HCT116 (cell line): ENCODE results near the gene PSG4.
"Not testable (repeated sequence)": the region's sequence is repeated elsewhere in the genome, so short reads cannot be mapped to it uniquely, and the experiment has no call there.

ENCODE experiments used
- ATF3 ChIP-seq: IDR thresholded peaks from 2 replicates; pipeline ENCODE4 v1.6.1; 2012
- EZH2 ChIP-seq: fragments of 200-600 bp; sonication (generic); IDR thresholded peaks from 2 replicates; pipeline ENCODE4 v1.6.1; 2017; ENCODE audit warnings: antibody characterized with exemption, mixed run types
- EZH2phosphoT487 ChIP-seq: fragments of 200-600 bp; IDR thresholded peaks from 2 replicates; pipeline ENCODE4 v1.6.1; 2018; ENCODE audit warnings: antibody characterized with exemption, borderline replicate concordance
- FOSL1 ChIP-seq: IDR thresholded peaks from 2 replicates; pipeline ENCODE4 v1.6.1; 2012; ENCODE audit warnings: low read depth
- POLR2A ChIP-seq: IDR thresholded peaks from 2 replicates; pipeline ENCODE4 v1.7.0; 2011; ENCODE audit warnings: borderline replicate concordance; ENCODE audit not compliant: insufficient read depth, insufficient read length; ENCODE audit errors: extremely low read depth
- POLR2AphosphoS5 ChIP-seq: IDR thresholded peaks from 2 replicates; pipeline ENCODE4 v1.6.1; 2011; ENCODE audit warnings: mild to moderate bottlenecking, low read depth, low read length, moderate library complexity
- RAD21 ChIP-seq: IDR thresholded peaks from 2 replicates; pipeline ENCODE4 v1.6.1; 2012; ENCODE audit warnings: low read depth, mild to moderate bottlenecking
- SIN3A ChIP-seq: IDR thresholded peaks from 2 replicates; pipeline ENCODE4 v1.6.1; 2012; ENCODE audit warnings: low read depth
- SP1 ChIP-seq: IDR thresholded peaks from 2 replicates; pipeline ENCODE4 v1.6.1; 2012; ENCODE audit warnings: low read depth
- TCF7L2 ChIP-seq: IDR thresholded peaks from 2 replicates; pipeline ENCODE4 v1.7.0; 2011; ENCODE audit warnings: borderline replicate concordance, inconsistent platforms; ENCODE audit not compliant: insufficient read depth, insufficient read length; ENCODE audit errors: extremely low read depth
- ZBTB33 ChIP-seq: IDR thresholded peaks from 2 replicates; pipeline ENCODE4 v1.6.1; 2011; ENCODE audit warnings: mild to moderate bottlenecking, low read length, moderate library complexity; ENCODE audit not compliant: insufficient replicate concordance; ENCODE audit errors: extremely low read depth
- TF ChIP-seq, protein P1 (sequence below), 3 experiments: fragments of 200-600 bp in 1 of 3; sonication (generic) in 1 of 3; IDR thresholded peaks in 2 of 3; conservative IDR thresholded peaks in 1 of 3; 2 replicates each; pipeline ENCODE4 v1.5.1; 2012 to 2017; ENCODE audit warnings: low read depth in 2 of 3, low read length in 2 of 3, antibody characterized with exemption in 1 of 3, borderline replicate concordance in 1 of 3, control low read depth in 1 of 3, mild to moderate bottlenecking in 1 of 3, mixed read lengths in 1 of 3, mixed run types in 1 of 3, moderate library complexity in 1 of 3; ENCODE audit not compliant: insufficient read depth in 1 of 3
- TF ChIP-seq, protein P2 (sequence below): IDR thresholded peaks from 2 replicates; pipeline ENCODE4 v1.6.1; 2012; ENCODE audit warnings: low read depth
- TF ChIP-seq, protein P3 (sequence below): IDR thresholded peaks from 2 replicates; pipeline ENCODE4 v1.6.1; 2012

GRCh38 chr19:43219136-43219535 is 13.7 kb upstream of the PSG4 start:
- TF ChIP-seq, protein P1, sequence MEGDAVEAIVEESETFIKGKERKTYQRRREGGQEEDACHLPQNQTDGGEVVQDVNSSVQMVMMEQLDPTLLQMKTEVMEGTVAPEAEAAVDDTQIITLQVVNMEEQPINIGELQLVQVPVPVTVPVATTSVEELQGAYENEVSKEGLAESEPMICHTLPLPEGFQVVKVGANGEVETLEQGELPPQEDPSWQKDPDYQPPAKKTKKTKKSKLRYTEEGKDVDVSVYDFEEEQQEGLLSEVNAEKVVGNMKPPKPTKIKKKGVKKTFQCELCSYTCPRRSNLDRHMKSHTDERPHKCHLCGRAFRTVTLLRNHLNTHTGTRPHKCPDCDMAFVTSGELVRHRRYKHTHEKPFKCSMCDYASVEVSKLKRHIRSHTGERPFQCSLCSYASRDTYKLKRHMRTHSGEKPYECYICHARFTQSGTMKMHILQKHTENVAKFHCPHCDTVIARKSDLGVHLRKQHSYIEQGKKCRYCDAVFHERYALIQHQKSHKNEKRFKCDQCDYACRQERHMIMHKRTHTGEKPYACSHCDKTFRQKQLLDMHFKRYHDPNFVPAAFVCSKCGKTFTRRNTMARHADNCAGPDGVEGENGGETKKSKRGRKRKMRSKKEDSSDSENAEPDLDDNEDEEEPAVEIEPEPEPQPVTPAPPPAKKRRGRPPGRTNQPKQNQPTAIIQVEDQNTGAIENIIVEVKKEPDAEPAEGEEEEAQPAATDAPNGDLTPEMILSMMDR (IDR thresholded peaks at IDR 0.05 in 2 of 3, conservative IDR thresholded peaks at IDR 0.05 in 1 of 3; ENCODE audit: borderline replicate concordance in 1 of 3, insufficient read depth in 1 of 3, low read depth in 2 of 3, low read length in 2 of 3), result not testable (repeated sequence)
- not testable (repeated sequence) for TF ChIP-seq EZH2, POLR2A, SP1, FOSL1, RAD21, ATF3, ZBTB33, TCF7L2, POLR2AphosphoS5, EZH2phosphoT487, SIN3A
- TF ChIP-seq, protein P2, sequence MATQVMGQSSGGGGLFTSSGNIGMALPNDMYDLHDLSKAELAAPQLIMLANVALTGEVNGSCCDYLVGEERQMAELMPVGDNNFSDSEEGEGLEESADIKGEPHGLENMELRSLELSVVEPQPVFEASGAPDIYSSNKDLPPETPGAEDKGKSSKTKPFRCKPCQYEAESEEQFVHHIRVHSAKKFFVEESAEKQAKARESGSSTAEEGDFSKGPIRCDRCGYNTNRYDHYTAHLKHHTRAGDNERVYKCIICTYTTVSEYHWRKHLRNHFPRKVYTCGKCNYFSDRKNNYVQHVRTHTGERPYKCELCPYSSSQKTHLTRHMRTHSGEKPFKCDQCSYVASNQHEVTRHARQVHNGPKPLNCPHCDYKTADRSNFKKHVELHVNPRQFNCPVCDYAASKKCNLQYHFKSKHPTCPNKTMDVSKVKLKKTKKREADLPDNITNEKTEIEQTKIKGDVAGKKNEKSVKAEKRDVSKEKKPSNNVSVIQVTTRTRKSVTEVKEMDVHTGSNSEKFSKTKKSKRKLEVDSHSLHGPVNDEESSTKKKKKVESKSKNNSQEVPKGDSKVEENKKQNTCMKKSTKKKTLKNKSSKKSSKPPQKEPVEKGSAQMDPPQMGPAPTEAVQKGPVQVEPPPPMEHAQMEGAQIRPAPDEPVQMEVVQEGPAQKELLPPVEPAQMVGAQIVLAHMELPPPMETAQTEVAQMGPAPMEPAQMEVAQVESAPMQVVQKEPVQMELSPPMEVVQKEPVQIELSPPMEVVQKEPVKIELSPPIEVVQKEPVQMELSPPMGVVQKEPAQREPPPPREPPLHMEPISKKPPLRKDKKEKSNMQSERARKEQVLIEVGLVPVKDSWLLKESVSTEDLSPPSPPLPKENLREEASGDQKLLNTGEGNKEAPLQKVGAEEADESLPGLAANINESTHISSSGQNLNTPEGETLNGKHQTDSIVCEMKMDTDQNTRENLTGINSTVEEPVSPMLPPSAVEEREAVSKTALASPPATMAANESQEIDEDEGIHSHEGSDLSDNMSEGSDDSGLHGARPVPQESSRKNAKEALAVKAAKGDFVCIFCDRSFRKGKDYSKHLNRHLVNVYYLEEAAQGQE, result not testable (repeated sequence)
- TF ChIP-seq, protein P3, sequence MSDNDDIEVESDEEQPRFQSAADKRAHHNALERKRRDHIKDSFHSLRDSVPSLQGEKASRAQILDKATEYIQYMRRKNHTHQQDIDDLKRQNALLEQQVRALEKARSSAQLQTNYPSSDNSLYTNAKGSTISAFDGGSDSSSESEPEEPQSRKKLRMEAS, result not testable (repeated sequence)
